NCI-H510A (cell line): ENCODE measurements around the gene IL21.
"Not testable (repeated sequence)": the region's sequence is repeated elsewhere in the genome, so short reads cannot be mapped to it uniquely, and the experiment has no call there.

Experiments
- DNase-seq: peaks from one replicate; lab custom pipeline; 2025; lab: John Stamatoyannopoulos, UW

The IL21 gene

DNA sequence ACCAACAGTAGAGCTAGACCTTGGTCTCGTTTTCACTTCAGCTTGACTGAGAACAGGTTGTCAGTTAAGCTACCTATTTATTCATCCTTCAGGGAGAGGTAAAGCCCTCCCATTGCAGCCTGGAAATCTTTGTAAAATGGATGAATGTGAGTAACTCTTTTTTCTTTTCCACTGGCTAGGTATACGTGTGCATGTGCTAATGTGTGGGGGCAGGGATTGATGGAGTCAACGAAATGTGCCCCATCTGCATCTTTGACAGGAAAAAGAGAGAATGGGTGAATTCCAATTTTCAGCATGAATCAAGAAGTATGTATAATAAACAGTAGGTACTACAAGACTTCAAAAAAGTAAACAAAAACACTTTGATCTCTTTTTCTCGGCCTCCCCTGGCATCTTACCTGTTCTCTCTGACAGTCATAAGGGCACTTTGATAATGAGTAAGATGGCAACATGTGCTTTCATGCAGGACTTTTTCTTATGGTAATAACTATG lies at the start of gene IL21:
IL21 (minus strand) TSS at position 51 of the 492 bp plus-strand sequence. CDS start 55 bp downstream, outside the sequence.
- no peak for DNase-seq

DNA sequence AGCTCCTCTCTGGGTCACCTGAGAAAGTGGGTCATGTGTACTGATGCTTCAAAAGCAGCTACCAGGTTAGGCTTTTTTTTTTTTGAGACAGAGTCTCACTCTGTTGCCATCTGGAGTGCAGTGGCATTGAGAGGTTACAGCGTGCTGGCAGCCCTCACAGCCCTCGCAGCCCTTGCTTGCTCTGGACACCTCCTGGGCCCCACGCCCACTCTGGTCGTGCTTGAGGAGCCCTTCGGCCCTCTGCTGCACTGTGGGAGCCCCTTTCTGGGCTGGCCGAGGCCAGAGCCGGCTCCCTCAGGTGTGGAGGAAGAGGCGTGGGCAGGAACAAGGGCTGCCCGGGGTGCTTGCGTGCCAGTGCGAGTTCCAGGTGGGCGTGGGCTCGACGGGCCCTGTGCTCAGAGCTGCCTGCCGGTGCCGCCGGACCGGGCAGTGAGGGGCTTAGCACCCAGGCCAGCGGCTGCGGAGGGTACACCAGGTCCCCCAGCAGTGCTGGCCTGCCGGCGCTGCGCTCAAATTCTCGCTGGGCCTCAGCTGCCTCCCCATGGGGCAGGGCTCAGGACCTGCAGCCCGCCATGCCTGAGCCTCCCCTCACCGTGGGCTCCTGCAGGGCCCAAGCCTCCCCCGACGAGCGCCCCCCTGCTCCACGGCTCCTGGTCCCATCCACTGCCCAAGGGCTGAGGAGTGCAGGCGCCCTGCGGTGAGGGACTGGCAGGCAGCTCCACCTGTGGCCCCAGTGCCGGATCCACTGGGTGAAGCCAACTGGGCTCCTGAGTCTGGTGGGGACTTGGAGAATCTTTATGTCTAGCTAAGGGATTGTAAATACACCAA lies 49.3 kb upstream of the IL21 start:
- no peak for DNase-seq

DNA sequence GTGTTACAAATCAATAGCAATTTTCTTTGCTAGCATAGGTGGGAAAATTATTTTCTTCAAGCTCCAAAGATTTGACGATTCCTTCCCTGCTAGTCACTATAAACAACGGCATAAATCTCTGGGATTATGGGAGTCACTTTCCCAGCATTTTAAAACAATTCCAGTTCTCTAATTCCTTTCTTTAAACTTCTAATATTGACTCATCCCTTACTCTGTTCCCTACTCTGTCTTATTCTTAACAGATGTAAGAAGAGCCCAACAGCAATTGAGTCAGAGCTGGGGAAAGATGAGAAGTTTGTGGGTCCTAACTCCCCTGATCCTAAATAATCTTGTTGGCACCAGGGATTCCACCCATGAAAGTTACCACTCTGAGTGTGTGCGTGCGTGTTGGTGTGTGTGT lies 47.4 kb upstream of the IL21 start:
- DNase-seq: no peak

DNA sequence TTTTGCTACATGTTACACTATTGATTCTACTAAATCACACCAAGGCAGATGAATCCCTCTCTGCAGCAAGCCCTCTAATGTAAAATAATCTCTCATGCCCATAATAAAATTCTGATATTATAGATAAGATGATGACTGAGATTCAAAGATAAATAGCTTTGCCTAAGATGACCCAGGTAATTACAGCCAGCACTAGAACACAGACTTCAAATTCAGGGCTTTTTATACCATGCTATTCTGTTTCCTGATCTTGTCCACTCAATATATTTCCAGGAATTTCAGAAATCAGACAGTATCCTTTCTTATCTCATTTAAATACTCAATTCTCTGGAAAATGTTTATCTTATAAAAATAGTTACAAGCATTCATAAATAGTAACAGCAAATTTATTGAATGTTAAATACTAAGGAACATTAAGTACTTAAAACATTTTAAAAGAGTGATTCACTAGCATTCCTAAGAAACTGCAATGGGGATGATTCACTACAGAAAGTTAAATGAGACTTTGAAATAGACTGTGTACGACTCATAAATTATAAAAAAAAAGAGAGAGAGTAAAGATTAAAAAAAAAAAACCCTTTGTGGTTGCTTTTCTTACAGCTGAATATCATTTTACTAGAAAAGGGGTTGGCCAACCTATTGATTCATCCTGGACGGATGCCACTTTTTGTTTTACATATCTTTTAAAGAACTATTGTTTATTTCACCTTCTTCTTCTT lies 45.8 kb upstream of the IL21 start:
- no peak for DNase-seq

DNA sequence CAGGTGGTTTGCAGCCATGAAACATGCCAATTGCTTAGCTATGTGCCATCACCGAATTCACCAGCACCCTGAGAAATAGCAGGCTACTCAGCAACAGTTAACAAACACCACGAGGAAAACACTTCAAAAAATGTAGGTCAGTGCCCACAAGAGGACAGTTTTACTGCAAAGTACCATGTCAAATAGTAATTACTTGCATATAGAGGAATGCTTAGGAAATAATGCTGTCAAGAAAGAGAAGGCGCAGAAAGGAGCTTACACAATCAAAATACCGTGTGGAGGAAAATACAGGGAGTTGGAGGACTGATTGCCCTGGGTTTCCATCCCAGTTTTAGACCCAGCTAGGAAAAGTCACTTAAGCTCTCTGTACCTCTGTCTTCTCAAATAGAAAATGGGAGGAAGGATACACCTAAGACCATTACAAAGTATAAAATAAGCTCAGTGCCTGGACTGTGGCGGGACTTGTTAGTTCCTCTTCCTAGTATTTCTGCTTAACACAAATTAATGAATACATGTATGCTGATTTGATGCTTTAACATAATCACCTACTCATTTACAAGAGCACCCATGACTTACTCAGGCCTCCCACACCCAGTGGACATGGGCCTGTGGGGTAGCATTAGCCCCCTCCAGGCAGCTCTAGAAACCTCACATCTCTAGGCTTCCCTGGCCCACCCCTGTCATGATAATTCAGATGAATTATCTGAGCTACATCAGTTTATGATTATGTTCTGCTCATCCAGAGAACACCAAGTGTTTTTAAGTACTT lies 44.5 kb upstream of the IL21 start:
- DNase-seq: no peak

DNA sequence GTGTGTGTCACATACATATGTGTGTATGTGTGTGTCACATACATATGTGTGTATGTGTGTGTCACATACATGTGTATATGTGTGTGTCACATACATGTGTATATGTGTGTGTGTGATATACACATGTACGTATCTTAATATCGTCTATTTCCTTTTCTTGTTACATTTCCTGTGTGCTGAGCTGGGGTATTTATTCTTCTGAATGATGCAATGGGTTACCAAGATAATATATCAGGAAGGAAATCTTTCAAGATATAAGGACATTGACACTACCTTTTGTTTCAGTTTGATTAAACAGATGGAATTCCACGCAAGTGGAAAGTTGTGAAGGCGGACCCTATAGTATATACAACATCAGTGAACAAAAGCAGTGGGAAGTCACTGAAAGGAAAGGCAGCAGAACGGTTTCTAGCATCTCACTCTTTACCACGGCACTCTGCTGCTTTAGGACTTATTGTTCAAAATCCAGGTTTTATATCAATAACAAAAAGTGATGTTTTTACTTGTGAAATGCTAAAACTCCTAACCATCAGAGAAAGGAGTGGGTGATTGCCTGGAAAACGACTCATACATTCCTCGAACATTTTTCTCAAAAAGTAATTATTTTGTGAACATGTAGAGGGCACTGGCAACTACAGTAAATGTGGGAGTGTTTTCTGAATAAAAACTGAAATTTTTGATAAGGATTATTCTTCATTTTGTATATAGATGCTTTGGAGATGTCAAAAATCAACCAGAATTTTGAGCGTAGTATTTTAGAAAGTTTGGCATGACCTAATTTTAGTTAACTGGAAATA lies 43.1 kb upstream of the IL21 start:
- no peak for DNase-seq

DNA sequence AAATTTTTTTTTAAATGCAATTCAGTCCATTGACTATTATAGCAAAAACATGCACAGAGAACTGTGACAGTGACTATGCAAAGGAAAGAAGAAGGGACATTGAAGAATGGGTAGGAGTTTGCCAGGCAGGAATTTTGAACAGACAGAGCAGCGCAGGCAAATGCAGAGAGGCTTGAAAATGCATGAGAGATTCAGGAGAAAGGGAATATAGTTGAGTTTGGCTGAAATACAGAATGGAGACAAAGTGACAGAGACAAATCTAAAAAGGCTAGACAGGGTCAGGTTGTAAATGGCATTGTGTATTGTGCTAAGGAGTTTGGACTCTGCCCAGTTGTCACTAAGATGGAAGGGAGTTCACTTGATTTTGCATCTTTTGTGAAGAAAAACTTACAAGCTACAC lies 42.4 kb upstream of the IL21 start:
- no peak for DNase-seq

DNA sequence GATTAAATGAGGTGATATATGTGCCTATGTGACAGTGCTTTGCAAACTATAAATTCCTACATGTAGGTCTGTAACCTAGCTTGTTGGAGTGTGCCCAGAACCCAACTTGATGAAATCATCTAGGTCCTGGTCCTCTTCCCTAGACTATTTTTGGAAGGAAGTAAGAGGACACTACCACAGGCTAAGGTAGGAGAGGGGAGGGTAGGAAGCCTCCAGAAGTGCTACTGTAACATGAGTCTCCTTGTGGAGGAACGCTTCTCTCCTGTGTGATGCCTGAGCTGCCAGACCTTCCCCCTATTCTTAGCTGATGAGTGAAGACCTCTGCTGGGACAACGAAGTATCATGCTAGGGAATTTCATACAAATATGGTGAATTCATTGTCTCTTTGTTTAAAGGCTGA lies 41.8 kb upstream of the IL21 start:
- DNase-seq: no peak

DNA sequence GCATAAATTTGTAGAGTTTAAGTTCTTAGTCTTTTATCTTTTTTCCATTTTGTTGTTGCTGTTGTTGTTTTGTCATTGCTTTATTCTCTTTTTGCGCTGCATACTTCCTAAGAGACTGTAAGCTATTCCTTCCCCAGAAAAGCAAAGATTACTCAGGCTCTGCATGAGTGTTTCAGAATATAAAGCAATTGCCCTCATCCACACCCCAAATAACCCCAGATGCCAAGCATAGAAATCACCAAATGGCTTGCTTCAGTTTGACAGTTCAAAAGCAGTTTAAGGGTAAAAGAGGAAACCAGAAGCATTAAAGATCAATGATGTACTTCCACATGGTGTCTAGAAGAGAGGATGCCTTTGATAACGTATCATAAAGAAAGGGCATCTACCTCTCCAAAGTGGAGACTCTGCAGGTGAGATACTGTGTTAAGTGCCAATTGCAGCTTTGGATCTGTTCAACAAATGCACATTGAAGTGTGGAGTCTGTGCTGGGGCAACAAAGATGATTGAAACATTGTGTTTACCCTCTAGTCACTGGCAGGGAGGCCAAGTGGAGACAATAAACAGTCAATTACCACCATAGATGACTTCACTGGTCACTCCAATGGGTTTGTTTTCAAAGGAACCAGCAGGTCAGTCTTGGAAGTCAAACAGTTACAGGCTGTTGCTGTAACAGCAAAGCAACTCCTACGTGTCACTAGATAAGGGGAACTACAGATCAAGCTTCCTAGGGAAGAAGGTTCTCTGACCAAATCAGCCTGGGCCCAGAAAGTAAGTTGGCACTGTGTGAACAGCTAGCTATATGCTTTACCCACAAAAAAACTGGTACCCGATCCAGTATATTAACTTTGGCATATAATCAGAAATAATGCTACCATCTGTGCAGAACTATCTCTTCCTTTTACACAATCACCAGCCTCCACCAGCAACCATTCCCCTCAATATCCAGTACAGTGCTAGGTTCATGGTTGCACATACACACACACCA lies 40.6 kb upstream of the IL21 start:
- DNase-seq: no peak

DNA sequence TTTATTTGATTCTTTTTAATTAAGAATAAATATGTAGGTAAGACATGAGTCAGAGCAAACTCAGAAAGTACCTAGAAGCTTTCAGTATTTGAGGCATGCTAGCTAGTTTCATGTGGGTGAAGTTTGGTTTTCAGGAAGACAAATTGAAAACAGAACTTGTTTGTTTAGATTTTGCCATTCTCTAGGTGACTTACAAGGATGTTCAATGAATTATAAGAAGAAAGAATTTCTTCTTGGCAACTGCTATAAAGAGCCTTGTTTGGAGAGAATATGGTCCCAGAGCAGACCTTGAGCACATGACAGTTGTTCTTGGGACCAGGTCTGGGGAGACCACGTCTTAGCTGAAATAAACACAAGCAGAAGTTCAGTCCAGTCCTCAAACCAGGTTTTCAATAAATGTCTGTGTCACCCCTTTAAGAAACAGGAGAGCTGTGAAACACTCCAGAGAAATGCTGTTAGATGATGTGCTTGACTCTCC lies 38.0 kb upstream of the IL21 start:
- DNase-seq: no peak

DNA sequence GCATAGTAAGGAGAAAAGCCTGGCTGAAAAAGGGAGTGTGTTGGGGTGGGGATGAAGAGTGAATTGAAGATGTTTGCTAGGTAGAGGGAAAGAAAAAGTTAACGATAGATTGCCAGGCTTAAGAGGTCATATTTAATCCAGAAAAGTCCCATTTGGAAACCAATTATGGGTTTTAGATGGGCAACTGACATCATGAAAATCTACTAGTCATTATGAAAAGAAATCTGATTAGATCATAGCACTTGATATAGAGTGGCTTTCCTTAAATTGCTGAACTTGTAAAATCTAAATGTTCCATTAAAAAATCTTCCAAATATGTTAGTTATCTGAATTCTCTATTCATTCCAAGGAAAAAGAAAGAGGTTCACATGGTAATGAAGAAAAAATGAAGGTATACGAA lies 37.5 kb upstream of the IL21 start:
- DNase-seq: no peak

DNA sequence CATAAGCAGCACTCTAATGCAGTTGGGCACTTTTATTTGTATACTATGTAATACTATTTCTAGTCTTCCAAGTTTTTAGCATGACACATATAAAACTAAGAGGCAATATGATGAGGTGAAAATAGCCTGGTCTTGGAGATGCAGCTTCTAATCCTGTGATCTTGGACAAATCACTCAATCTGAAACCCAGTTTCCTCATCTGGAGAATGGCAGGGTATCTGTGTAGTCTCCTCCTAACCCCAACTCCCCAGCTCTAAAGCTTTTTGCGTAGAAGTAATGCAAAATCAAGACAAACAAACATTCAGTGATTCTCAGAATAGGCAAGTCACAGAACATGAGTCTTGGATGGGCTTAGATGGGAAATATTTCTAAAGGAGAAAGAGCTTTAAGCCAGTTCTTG lies 36.7 kb upstream of the IL21 start:
- DNase-seq: no peak

DNA sequence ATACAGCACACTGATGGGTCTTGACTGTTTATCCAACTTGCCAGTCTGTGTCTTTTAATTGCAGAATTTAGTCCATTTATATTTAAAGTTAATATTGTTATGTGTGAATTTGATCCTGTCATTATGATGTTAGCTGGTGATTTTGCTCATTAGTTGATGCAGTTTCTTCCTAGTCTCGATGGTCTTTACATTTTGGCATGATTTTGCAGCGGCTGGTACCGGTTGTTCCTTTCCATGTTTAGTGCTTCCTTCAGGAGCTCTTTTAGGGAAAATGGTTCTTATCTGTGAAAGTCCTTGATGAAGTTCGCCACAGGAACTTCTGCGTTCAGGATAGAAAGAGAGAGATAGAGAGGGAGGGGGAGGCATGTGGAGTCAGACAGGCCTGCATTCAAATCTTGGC lies 35.7 kb upstream of the IL21 start:
- DNase-seq: not testable (repeated sequence)

DNA sequence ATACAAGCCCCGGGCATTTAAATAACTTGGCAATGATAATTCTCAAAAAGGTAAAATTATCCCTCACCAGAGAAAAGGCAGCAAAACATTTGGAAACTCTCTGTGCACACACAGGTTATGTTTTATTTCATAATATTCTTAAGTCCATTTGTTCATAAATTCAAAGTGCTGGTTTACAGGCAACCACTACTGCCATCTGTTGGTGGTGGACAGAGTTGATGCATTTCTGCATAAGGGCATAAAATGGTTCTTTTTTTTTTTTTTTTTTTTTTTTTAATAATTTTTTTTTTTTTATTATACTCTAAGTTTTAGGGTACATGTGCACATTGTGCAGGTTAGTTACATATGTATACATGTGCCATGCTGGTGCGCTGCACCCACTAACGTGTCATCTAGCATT lies 31.5 kb upstream of the IL21 start:
- DNase-seq: no peak

DNA sequence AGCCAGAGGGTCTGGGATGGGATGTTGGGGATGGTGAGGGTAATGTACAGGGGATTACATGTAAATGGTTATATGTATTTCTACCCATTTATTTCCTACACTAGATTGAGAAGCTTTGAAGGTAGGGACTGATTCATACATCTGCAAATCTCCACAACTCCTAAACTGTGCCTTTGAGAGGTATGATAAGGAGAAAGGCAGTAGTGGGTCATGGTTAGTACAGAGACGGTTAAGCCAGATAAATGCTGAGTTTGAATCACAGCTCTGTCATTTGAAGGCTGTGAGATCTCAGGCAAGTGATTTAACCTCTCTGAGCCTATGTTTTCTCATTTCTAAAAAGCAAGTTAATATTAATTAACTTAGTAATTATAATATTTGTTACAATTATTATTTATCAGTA lies 29.3 kb upstream of the IL21 start:
- no peak for DNase-seq

DNA sequence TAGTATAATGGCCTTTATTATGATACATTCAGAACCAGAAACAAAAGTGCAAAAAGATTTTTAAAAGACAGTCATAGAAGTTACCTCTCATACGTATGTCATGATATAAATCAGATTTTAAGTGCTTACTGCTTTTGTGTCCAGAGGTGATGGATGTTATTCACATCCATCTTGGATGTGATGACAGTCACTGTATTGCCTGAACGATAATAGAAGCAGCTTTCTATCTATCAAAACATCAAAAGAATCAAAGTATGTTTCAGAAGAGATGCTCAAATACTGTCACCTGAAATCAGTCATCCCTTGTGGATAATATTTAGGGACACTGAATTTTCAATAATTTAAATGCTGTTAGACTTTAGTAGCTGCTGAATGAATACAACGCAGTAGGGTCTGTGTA lies 26.8 kb upstream of the IL21 start:
- DNase-seq: no peak

DNA sequence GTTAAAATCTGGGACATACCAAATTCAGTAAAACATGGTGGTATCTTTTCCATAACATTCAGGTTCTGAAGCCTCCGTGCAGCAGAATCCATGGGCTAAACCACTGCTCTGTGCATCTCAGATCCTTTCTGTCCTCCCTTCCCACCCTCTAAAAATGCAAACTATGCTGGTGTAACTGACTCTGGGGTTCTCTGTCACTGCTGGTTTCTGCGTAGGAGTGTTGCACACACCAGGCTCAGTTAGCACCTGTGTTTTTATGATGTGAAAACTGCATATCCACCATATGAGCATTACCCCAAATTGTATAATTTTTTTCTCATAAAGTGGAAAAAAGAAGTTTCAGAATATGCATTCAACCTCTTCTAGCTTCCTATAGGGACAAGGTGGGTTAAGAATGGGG lies 22.4 kb upstream of the IL21 start:
- DNase-seq: no peak

DNA sequence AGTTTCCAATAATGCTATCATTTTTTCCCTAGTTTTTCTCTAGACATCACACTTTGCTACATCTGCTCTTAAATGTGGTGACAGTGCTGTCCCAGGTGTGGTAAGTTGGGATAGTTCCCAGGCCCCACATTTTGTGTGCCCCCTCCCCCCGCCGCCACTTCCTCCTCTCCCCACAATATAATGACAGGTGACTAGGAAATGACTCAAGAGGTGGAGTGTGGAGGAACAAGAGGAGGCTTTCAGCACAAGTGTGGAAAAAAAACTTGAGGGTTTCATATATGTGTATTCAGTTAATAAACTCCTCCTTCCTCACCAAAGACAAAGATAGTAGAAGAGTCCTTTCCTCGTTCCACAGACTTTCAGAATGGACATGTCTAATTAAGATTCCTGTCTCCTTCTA lies 18.3 kb upstream of the IL21 start:
- DNase-seq: no peak

DNA sequence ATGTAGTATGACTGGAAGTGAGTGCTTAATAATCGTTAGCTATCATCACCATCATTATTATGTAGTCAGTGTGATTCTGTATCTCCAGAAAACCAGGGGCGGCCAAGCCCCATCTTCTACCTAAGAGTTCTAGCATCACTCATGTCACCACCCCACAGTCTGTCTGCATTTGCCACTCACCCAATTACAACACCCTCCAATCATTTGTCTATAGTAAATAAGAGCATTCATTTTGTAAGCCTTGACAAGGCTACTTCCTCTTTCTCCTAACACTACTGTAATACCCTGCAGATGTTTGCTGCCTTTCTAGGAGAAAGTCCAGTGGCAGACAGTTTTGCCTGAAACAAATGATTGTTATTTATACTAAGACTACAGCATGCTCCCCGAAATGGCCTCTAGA lies 15.8 kb upstream of the IL21 start:
- DNase-seq: no peak

DNA sequence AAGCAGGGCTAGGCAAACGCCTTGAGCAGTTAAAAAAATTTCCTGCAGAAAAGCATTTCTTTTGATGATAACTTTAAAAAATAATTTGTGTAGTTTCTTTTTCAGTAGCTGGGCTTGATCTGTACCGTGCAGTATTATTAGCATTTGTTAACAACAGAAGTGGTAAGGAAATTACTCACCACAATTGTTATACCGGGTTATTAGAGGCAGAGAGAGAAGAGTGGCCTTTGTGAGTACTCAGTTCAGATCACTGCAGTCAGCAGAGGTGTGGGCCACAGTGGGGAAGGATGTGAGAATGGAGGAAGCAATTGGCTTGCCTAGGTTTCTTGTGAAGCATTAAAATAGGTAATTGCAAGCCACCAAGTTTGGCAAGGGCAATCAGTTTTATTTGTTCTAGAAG lies 14.3 kb upstream of the IL21 start:
- no peak for DNase-seq

DNA sequence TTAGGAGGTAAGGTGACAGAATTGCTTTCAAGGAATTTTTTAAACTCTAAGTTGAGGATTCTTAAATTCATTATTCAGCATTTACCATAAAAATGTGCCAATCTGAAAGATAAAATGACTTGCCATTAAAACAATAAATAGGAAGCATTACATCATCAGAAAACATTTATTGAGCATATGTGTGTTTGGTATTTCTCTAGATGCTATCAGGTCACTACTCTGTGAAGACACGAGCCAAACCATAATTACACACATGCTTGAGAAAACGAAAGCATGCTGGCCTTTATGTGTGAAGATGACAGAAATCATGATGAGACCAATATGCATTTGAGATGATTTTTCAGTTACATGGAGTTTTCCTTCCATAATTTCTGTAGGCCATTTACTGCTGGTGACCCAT lies 12.3 kb upstream of the IL21 start:
- DNase-seq: no peak
